OCI-LY1 (cell line): ENCODE measurements around the gene ZC3H15.

ENCODE experiments used
- CTCF ChIP-seq: fragments of 200-600 bp; sonication (generic), shearing (Covaris generic); IDR thresholded peaks from 2 replicates; pipeline ENCODE4 v1.5.1; 2017; ENCODE audit warnings: mild to moderate bottlenecking, antibody characterized with exemption, low read length, moderate library complexity, mixed read lengths
- EZH2 ChIP-seq: fragments of 200-600 bp; sonication (generic), shearing (Covaris generic); IDR thresholded peaks from 2 replicates; pipeline ENCODE4 v1.8.0; 2017; ENCODE audit warnings: borderline replicate concordance, mixed run types, mild to moderate bottlenecking, antibody characterized with exemption, low read length, moderate library complexity, mixed read lengths

- TF ChIP-seq CTCF = no peak
- TF ChIP-seq EZH2 = no peak
These were observed 30.4 kb upstream of the ZC3H15 start for GRCh38 chr2:186455613-186456012.
